Parietal lobe (tissue), 1 donor: ENCODE results near the gene SDR42E1. TPM values are rescaled to one million over a fixed set of nuclear protein-coding genes. Genes with fewer than 3 reads are reported as not detected.

ENCODE experiments used
- total RNA-seq: library from RNA; depleted of rRNA; stranded (reverse); fragments of >200 nt; gene quantifications from one replicate; pipeline ENCODE4 v1.2.3, GENCODE V29; 2014

Gene SDR42E1
- not detected for total RNA-seq

GRCh38 chr16:82011199-82011641 is at the start of gene SDR42E1:
SDR42E1 (minus strand) TSS chr16:82011470; CDS start chr16:82000858, 10,612 bp downstream.

GRCh38 chr16:82034981-82035612 is 23.8 kb upstream of the SDR42E1 start, which contains the start of gene HSD17B2:
HSD17B2 (plus strand) TSS chr16:82035253; CDS start chr16:82035425, 172 bp downstream.

Other genes with a start within 250 kb of the SDR42E1 start
- 1.9 TPM for gene PLCG2, start 232.2 kb downstream of the SDR42E1 start, total RNA-seq
- gene HSD17B2, start 23.8 kb upstream of the SDR42E1 start, total RNA-seq = not detected
- 67.3 TPM for gene MPHOSPH6, start 158.8 kb upstream of the SDR42E1 start, total RNA-seq